GM20000 (cell line): Measurements from ENCODE around the gene EXOC2.

Source experiments
- DNase-seq: peaks from one replicate; pipeline ENCODE4 v3.0.0; 2012; ENCODE audit warnings: low spot score
- CTCF ChIP-seq: IDR thresholded peaks from 2 replicates; pipeline ENCODE4 v1.5.1; 2012; ENCODE audit warnings: mild to moderate bottlenecking, control low read depth; ENCODE audit errors: extremely low read depth, missing control alignments

The EXOC2 gene

GRCh38 chr6:621931-622330 lies 71.0 kb downstream of the EXOC2 start:
- DNase-seq: no peak
- no peak for TF ChIP-seq CTCF

- TF ChIP-seq CTCF: no peak
- DNase-seq: no peak
These were observed 72.0 kb downstream of the EXOC2 start for GRCh38 chr6:620950-621349.

- DNase-seq: no peak
- TF ChIP-seq CTCF: no peak
These were observed 72.8 kb downstream of the EXOC2 start for GRCh38 chr6:620166-620565.

GRCh38 chr6:617456-618100 lies 75.4 kb downstream of the EXOC2 start:
- TF ChIP-seq CTCF: no peak
- no peak for DNase-seq

GRCh38 chr6:613981-614380 lies 79.0 kb downstream of the EXOC2 start:
- no peak for DNase-seq
- no peak for TF ChIP-seq CTCF

GRCh38 chr6:611928-612327 lies 81.0 kb downstream of the EXOC2 start:
- no peak for DNase-seq
- no peak for TF ChIP-seq CTCF

GRCh38 chr6:610882-611281 lies 82.1 kb downstream of the EXOC2 start:
- DNase-seq: no peak
- TF ChIP-seq CTCF: no peak
